HCT116 (cell line): Measurements from ENCODE around the gene PTPN1.

Source experiments
- CTCF ChIP-seq, 3 experiments: fragments of 200-600 bp in 1 of 3; sonication (generic) in 1 of 3; IDR thresholded peaks in 2 of 3; conservative IDR thresholded peaks in 1 of 3; 2 replicates each; pipeline ENCODE4 v1.5.1; 2012 to 2017; ENCODE audit warnings: low read depth in 2 of 3, low read length in 2 of 3, antibody characterized with exemption in 1 of 3, borderline replicate concordance in 1 of 3, control low read depth in 1 of 3, mild to moderate bottlenecking in 1 of 3, mixed read lengths in 1 of 3, mixed run types in 1 of 3, moderate library complexity in 1 of 3; ENCODE audit not compliant: insufficient read depth in 1 of 3
- EZH2 ChIP-seq: fragments of 200-600 bp; sonication (generic); IDR thresholded peaks from 2 replicates; pipeline ENCODE4 v1.6.1; 2017; ENCODE audit warnings: antibody characterized with exemption, mixed run types
- FOSL1 ChIP-seq: IDR thresholded peaks from 2 replicates; pipeline ENCODE4 v1.6.1; 2012; ENCODE audit warnings: low read depth
- JUND ChIP-seq: IDR thresholded peaks from 2 replicates; pipeline ENCODE4 v1.6.1; 2012
- MAX ChIP-seq: IDR thresholded peaks from 2 replicates; pipeline ENCODE4 v1.6.1; 2012
- POLR2A ChIP-seq: IDR thresholded peaks from 2 replicates; pipeline ENCODE4 v1.7.0; 2011; ENCODE audit warnings: borderline replicate concordance; ENCODE audit not compliant: insufficient read depth, insufficient read length; ENCODE audit errors: extremely low read depth
- POLR2AphosphoS5 ChIP-seq: IDR thresholded peaks from 2 replicates; pipeline ENCODE4 v1.6.1; 2011; ENCODE audit warnings: mild to moderate bottlenecking, low read depth, low read length, moderate library complexity
- REST ChIP-seq: IDR thresholded peaks from 2 replicates; pipeline ENCODE4 v1.6.1; 2012; ENCODE audit warnings: low read depth
- SIN3A ChIP-seq: IDR thresholded peaks from 2 replicates; pipeline ENCODE4 v1.6.1; 2012; ENCODE audit warnings: low read depth
- SP1 ChIP-seq: IDR thresholded peaks from 2 replicates; pipeline ENCODE4 v1.6.1; 2012; ENCODE audit warnings: low read depth
- SRF ChIP-seq: IDR thresholded peaks from 2 replicates; pipeline ENCODE4 v1.6.1; 2012; ENCODE audit warnings: low read depth
- ZNF274 ChIP-seq: fragments of 200-500 bp; sonication (Bioruptor generic); IDR thresholded peaks from 2 replicates; pipeline ENCODE4 v1.6.1; 2014; ENCODE audit warnings: mild to moderate bottlenecking, low read depth, low read length, inconsistent platforms

GRCh38 chr20:50585214-50585613, 75.0 kb downstream of the PTPN1 start:
- no peak for TF ChIP-seq FOSL1
- no peak for TF ChIP-seq CTCF (IDR thresholded peaks at IDR 0.05 in 2 of 3, conservative IDR thresholded peaks at IDR 0.05 in 1 of 3; ENCODE audit: borderline replicate concordance in 1 of 3, insufficient read depth in 1 of 3, low read depth in 2 of 3, low read length in 2 of 3)
- no peak for TF ChIP-seq POLR2AphosphoS5
- TF ChIP-seq MAX: no peak
- no peak for TF ChIP-seq EZH2
- no peak for TF ChIP-seq REST
- TF ChIP-seq POLR2A: no peak
- no peak for TF ChIP-seq ZNF274
- TF ChIP-seq SIN3A: no peak
- no peak for TF ChIP-seq JUND
- no peak for TF ChIP-seq SRF
- no peak for TF ChIP-seq SP1
